Inflammatory macrophage (primary cell): Measurements from ENCODE around the gene RFX8.

ENCODE experiments used
- DNase-seq, 2 donors: peaks; one replicate each; pipeline ENCODE4 v3.0.0-alpha.2; 2020 to 2022

The RFX8 gene

GRCh38 chr2:101408925-101409324 lies 66.0 kb downstream of the RFX8 start:
- no peak for DNase-seq

- DNase-seq: peak; percentile 56 to 68
These were observed 69.5 kb downstream of the RFX8 start for GRCh38 chr2:101405351-101405899.

DNA sequence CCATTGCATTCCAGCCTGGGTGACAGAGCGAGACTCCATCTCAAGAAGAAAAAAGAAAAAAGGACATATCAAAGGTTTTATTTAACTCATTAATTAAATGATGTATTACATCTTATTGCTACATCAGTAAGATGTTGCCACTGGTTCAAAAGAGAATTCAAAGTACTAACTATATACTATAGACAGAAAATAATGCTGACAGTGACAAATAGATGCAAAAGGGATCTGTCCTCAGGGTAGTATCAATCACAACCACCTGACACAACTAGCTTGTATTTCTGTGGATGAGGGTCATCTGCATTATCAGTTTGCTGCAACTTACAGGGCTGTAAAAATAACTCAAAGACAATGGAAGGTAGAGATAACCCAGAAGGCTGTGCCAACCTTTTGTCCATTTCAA lies 71.2 kb downstream of the RFX8 start:
- no peak for DNase-seq

DNA sequence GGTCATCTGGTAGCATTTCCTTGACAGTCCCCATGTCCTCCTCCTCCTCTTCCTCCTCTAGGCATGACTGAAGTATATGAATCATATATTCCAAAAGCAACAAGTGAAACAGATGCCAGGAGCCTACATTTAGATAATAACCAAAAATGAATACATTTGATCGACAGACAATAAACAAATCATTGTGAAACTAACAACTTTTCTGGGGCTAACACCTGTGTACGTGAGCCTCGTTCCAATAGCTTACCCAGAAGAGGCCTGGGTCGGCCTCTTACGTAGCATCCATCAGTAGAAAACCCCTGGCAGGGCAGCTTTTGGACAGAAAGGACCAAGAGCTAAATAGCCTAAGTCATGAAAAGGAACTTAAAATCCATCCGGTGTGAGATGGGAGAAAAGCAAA lies 72.3 kb downstream of the RFX8 start:
- no peak for DNase-seq

GRCh38 chr2:101401906-101402305 lies 73.0 kb downstream of the RFX8 start:
- no peak for DNase-seq

DNA sequence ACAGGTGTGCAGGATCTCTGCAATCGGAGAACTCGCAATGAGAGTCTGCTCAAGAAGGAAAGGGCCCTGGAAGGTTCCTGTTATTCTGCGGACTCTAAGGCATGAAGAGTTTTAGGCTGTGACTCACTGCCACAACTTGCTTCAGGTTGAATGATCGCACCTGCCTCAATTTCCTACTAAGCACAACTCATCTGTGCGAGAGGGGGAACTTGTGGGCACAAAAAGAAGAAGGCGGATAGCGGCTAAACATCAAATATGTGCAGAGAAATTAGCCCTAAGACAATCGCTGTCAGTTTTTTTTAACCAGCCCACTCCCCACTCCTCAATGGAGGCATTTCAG lies 73.6 kb downstream of the RFX8 start:
- no peak for DNase-seq

- no peak for DNase-seq
These were observed 74.2 kb downstream of the RFX8 start for GRCh38 chr2:101400506-101401325.

GRCh38 chr2:101400048-101400447 lies 74.9 kb downstream of the RFX8 start:
- peak; percentile 76 to 83 for DNase-seq

DNA sequence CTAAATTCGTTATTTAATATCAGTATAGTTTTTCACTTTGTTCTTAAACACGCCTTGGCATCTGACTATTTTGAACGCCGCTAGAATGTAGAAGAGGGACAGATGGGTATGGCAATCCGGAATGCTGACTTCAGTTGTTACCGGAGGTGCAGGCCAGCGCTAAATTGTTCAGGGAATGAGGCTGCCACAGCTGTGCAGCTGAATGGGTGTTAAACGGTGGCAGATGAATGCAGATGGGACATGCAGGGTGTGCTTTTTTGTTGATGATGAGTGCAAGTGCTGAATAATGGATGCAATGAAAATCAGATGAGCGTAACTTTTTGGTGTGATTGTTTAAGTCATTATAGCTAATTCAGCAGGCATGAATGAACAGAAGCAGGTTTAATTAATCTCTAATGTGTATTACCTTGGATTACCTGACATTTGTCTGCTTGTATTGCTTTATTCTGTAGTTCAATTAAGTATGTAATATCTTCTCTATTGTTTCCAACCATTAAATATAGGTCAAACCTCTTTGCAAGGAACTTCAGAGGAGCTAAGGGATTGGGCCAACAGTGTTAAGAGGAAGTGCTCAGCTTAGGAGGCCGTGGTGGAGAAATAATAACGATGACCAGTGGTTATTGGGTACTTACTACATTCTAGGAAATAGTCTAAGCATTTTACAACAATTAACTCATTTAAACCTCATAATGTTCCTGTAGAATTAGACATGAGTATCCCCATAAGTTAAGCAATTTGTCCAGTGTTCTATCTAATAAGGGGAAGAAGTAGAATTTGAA lies 75.7 kb downstream of the RFX8 start:
- DNase-seq: peak; percentile 84 to 89

- DNase-seq: peak; percentile 31 to 71
These were observed 76.6 kb downstream of the RFX8 start for GRCh38 chr2:101398116-101398821.

- peak; percentile 19 to 62 for DNase-seq
These were observed 78.6 kb downstream of the RFX8 start for GRCh38 chr2:101396316-101396717.

GRCh38 chr2:101395545-101396315 lies 79.2 kb downstream of the RFX8 start:
- peak; percentile 17 to 53 for DNase-seq

DNA sequence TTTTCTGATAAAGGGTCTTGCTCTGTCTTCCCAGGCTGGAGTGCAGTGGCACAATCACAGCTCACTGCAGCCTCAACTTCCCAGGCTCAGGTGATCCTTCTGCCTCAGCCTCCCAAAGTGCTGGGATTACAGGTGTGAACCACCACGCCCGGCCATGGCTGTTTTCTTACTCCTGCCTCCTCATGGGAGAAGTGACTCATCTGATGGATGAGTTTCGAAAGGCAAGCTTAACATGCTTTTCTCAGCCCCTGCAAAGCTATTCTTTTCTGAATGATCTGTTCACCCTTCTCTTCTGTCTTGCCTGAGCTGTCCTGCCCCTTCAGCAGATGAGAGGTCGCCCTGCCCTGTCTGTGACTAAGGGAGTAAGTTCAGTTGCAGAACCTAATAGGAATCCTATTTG lies 86.7 kb downstream of the RFX8 start:
- DNase-seq: no peak

GRCh38 chr2:101387151-101387834 lies 87.6 kb downstream of the RFX8 start, which contains the start of gene CREG2:
TSS of gene CREG2 (minus strand) at chr2:101387503. CDS start at chr2:101387457, 46 bp downstream.
- DNase-seq: peak; percentile 41 to 67

DNA sequence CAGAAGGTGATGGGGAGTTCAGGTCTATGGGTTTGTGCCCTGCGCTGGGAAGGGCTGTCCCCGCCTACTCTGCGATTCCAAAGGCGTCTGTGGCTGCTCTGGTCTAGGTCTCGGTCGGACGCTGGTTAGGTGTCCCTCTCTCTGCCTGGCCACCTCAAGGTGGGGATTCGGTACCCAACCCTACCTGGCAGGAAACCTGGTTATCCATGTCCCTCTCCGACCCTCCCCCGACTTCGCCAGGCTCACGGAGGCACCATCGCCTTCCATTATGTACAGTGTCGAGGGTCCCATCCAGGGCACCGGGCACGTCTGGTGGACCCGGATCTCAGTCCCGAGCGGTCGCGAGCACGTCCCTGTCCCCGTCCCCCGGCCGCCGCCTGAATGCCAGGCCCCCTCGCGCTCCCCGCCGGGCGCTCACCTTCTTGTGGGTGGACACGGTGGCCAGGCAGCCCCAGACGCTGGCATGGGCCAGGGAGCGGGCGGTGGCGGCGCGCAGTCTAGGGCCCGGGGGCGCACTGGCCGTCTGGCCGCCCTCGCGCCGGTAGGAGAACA lies 88.2 kb downstream of the RFX8 start:
- no peak for DNase-seq

DNA sequence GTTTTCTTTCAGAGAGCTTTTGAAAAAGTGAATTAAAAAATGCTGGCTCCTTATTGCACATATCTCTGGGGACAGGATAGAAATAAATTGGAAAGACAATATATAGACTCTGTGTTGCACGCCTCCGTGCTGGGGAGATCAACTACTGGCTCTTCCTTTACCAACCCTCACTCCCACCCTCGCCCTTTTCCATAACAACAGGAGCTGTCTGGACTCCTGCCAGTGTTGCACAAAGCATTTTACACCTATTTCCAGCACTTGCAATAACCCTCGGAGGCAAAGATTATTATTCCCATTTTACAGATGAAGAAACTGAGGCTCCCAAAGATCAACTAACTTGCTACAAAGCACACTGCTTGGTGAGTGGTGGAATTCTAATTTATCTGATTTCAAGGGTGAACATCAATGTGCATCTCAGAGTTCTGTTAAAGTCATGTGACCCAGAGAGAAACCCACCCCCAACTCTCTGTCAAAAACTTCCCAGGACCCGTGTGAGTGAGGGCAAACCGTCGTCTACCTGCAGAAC lies 91.8 kb downstream of the RFX8 start:
- no peak for DNase-seq

DNA sequence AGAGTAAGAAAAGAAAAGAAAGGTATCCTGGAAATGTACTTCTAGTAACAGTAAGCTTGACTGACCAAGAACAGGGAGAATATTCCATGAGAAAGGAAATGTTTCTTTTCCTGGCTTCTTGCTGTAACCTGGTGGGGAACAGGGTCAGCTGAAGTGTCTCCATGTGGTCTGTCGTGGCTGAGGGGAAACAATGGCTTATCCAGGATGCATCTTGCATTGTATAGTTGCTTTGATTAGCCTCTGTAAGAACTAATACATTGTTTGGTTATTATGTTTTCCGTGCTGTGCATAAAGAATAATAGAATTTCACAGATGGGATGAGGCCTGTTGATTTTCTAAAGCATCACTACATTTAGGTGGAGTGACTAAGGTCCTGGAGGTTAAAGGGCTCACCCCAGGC lies 92.5 kb downstream of the RFX8 start:
- DNase-seq: no peak

DNA sequence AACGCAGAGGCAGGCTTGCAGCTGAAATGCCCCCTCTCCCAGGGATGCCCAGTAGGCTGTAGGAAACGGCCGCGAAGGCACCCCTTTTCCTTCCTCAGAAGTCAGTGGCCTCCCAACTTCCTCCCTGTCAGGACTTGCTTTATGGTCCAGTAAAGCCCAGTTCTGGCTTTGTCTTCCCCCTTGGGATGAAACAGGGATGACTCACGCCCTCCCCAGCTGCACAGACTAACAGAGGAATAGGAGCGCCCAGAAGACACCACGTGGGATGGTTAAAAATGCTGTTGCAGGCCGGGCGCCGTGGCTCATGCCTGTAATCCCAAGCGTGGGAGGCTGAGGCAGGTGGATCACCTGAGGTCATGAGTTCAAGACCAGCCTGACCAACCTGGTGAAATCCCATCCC lies 94.5 kb downstream of the RFX8 start:
- peak; percentile 58 to 81 for DNase-seq

DNA sequence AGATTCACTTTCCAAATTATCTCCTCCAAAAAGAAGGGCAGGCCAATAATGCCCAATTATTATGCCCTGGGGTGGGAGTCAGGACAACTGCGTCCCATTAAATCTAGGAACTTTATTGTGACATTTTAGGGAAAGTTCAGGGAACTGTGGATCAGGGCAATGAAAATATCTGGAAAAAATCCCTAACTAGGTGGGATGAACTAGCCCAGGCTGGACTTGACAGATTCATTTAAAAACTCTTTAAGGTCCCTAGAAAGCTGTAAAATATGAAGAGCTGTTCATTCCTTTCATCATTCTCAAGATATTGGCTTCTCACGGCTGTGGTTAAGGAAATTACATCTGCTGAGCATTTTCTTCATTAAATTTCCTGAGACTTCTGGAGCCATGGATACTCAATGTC lies 95.8 kb downstream of the RFX8 start:
- DNase-seq: no peak

GRCh38 chr2:101375653-101376052 lies 99.3 kb downstream of the RFX8 start:
- DNase-seq: no peak
